ENCODE results near the gene NCS1.

Gene NCS1

GRCh38 chr9:130212543-130213297 is 40.5 kb downstream of the NCS1 start:
- Mint-ChIP-seq H3K4me1 (ENCODE audit: low read depth) (no peaks in the 10 kb centered on the region), H3K27ac (no peak overlapping the region), H3K4me3 (no peak overlapping the region), H3K9me3 (no peaks in the 10 kb centered on the region), H3K36me3 (ENCODE audit: low read depth) (no peaks in the 10 kb centered on the region), H3K27me3 (ENCODE audit: low read depth) (no peaks in the 10 kb centered on the region)
- DNase-seq (ENCODE audit: low spot score), result no peak

GRCh38 chr9:130213911-130214761 is 41.9 kb downstream of the NCS1 start:
- H3K9me3 Mint-ChIP-seq, result no peaks in the 10 kb centered on the region
- no peak overlapping the region for H3K4me3 Mint-ChIP-seq
- no peak for DNase-seq (ENCODE audit: low spot score)
- no peaks in the 10 kb centered on the region for H3K27me3 Mint-ChIP-seq (ENCODE audit: low read depth)
- H3K4me1 Mint-ChIP-seq (ENCODE audit: low read depth), result no peaks in the 10 kb centered on the region
- no peak overlapping the region for H3K27ac Mint-ChIP-seq
- H3K36me3 Mint-ChIP-seq (ENCODE audit: low read depth), result no peaks in the 10 kb centered on the region

GRCh38 chr9:130214776-130215340 is 42.7 kb downstream of the NCS1 start:
- no peak overlapping the region for H3K27ac Mint-ChIP-seq

GRCh38 chr9:130215341-130216119 is 43.3 kb downstream of the NCS1 start:
- no peak overlapping the region for H3K4me3 Mint-ChIP-seq
- no peaks in the 10 kb centered on the region for H3K27me3 Mint-ChIP-seq (ENCODE audit: low read depth)
- H3K4me1 Mint-ChIP-seq (ENCODE audit: low read depth), result no peaks in the 10 kb centered on the region
- DNase-seq (ENCODE audit: low spot score), result no peak
- no peaks in the 10 kb centered on the region for H3K9me3 Mint-ChIP-seq
- no peak overlapping the region for H3K27ac Mint-ChIP-seq
- no peaks in the 10 kb centered on the region for H3K36me3 Mint-ChIP-seq (ENCODE audit: low read depth)

More at GRCh38 chr9:130214776-130215340, 42.7 kb downstream of the NCS1 start:
- H3K4me1 Mint-ChIP-seq (ENCODE audit: low read depth), result no peaks in the 10 kb centered on the region
- no peak overlapping the region for H3K4me3 Mint-ChIP-seq
- H3K36me3 Mint-ChIP-seq (ENCODE audit: low read depth), result no peaks in the 10 kb centered on the region
- DNase-seq (ENCODE audit: low spot score), result no peak
- H3K9me3 Mint-ChIP-seq, result no peaks in the 10 kb centered on the region
- H3K27me3 Mint-ChIP-seq (ENCODE audit: low read depth), result no peaks in the 10 kb centered on the region

- Mint-ChIP-seq H3K27ac (no peak overlapping the region), H3K4me3 (no peak overlapping the region), H3K36me3 (ENCODE audit: low read depth) (no peaks in the 10 kb centered on the region), H3K4me1 (ENCODE audit: low read depth) (no peaks in the 10 kb centered on the region), H3K9me3 (no peaks in the 10 kb centered on the region), H3K27me3 (ENCODE audit: low read depth) (no peaks in the 10 kb centered on the region)
- no peak for DNase-seq (ENCODE audit: low spot score)
These were observed 45.6 kb downstream of the NCS1 start for GRCh38 chr9:130217838-130218237.

GRCh38 chr9:130219661-130220096 is 47.5 kb downstream of the NCS1 start:
- Mint-ChIP-seq H3K4me3 (no peak overlapping the region), H3K27me3 (ENCODE audit: low read depth) (no peaks in the 10 kb centered on the region), H3K36me3 (ENCODE audit: low read depth) (no peaks in the 10 kb centered on the region), H3K27ac (no peak overlapping the region), H3K9me3 (no peaks in the 10 kb centered on the region), H3K4me1 (ENCODE audit: low read depth) (no peaks in the 10 kb centered on the region)
- DNase-seq (ENCODE audit: low spot score), result no peak

GRCh38 chr9:130220352-130220751 is 48.1 kb downstream of the NCS1 start:
- H3K4me1 Mint-ChIP-seq (ENCODE audit: low read depth), result no peaks in the 10 kb centered on the region
- no peak for DNase-seq (ENCODE audit: low spot score)

GRCh38 chr9:130222833-130223232 is 50.6 kb downstream of the NCS1 start:
- Mint-ChIP-seq H3K4me3 (no peak overlapping the region), H3K4me1 (ENCODE audit: low read depth) (no peaks in the 10 kb centered on the region), H3K27ac (no peak overlapping the region), H3K27me3 (ENCODE audit: low read depth) (no peaks in the 10 kb centered on the region), H3K36me3 (ENCODE audit: low read depth) (no peaks in the 10 kb centered on the region), H3K9me3 (peaks cover 6% of the 10 kb centered on the region)
- no peak for DNase-seq (ENCODE audit: low spot score)

More at GRCh38 chr9:130220352-130220751, 48.1 kb downstream of the NCS1 start:
- Mint-ChIP-seq H3K27ac (no peak overlapping the region), H3K9me3 (no peaks in the 10 kb centered on the region), H3K36me3 (ENCODE audit: low read depth) (no peaks in the 10 kb centered on the region), H3K4me3 (no peak overlapping the region), H3K27me3 (ENCODE audit: low read depth) (no peaks in the 10 kb centered on the region)

- DNase-seq (ENCODE audit: low spot score), result no peak
- Mint-ChIP-seq H3K4me1 (ENCODE audit: low read depth) (no peaks in the 10 kb centered on the region), H3K27me3 (ENCODE audit: low read depth) (no peaks in the 10 kb centered on the region), H3K4me3 (no peak overlapping the region), H3K27ac (no peak overlapping the region), H3K36me3 (ENCODE audit: low read depth) (no peaks in the 10 kb centered on the region), H3K9me3 (peaks cover 6% of the 10 kb centered on the region)
These were observed 52.9 kb downstream of the NCS1 start for GRCh38 chr9:130225071-130225470.

GRCh38 chr9:130225586-130225985 is 53.4 kb downstream of the NCS1 start:
- Mint-ChIP-seq H3K9me3 (peaks cover 6% of the 10 kb centered on the region), H3K27me3 (ENCODE audit: low read depth) (no peaks in the 10 kb centered on the region), H3K36me3 (ENCODE audit: low read depth) (no peaks in the 10 kb centered on the region), H3K4me1 (ENCODE audit: low read depth) (no peaks in the 10 kb centered on the region), H3K27ac (no peak overlapping the region), H3K4me3 (no peak overlapping the region)
- no peak for DNase-seq (ENCODE audit: low spot score)

GRCh38 chr9:130226112-130226511 is 53.9 kb downstream of the NCS1 start:
- H3K4me3 Mint-ChIP-seq, result no peak overlapping the region
- no peaks in the 10 kb centered on the region for H3K27me3 Mint-ChIP-seq (ENCODE audit: low read depth)
- peaks cover 6% of the 10 kb centered on the region for H3K9me3 Mint-ChIP-seq
- no peaks in the 10 kb centered on the region for H3K36me3 Mint-ChIP-seq (ENCODE audit: low read depth)
- no peaks in the 10 kb centered on the region for H3K4me1 Mint-ChIP-seq (ENCODE audit: low read depth)
- H3K27ac Mint-ChIP-seq, result no peak overlapping the region
- no peak for DNase-seq (ENCODE audit: low spot score)

GRCh38 chr9:130227833-130228232 is 55.6 kb downstream of the NCS1 start:
- no peak overlapping the region for H3K27ac Mint-ChIP-seq
- no peak overlapping the region for H3K4me3 Mint-ChIP-seq
- peaks cover 6% of the 10 kb centered on the region for H3K9me3 Mint-ChIP-seq
- DNase-seq (ENCODE audit: low spot score), result no peak
- no peaks in the 10 kb centered on the region for H3K27me3 Mint-ChIP-seq (ENCODE audit: low read depth)
- no peaks in the 10 kb centered on the region for H3K4me1 Mint-ChIP-seq (ENCODE audit: low read depth)
- H3K36me3 Mint-ChIP-seq (ENCODE audit: low read depth), result no peaks in the 10 kb centered on the region

- no peak for DNase-seq (ENCODE audit: low spot score)
- Mint-ChIP-seq H3K4me1 (ENCODE audit: low read depth) (no peaks in the 10 kb centered on the region), H3K9me3 (peaks cover 6% of the 10 kb centered on the region), H3K4me3 (no peak overlapping the region), H3K36me3 (ENCODE audit: low read depth) (no peaks in the 10 kb centered on the region), H3K27me3 (ENCODE audit: low read depth) (no peaks in the 10 kb centered on the region), H3K27ac (no peak overlapping the region)
These were observed 57.6 kb downstream of the NCS1 start for GRCh38 chr9:130229759-130230158.

All from T-helper 2 cell treated with Interferon-gamma antibody and Interleukin-4, amounts not matched to agents 5 μg/mL and 100 μg/mL, for 36 hours (primary cell).